ENCODE data around the gene PHACTR3.

- TF ChIP-seq SMC3 (IDR thresholded peaks at IDR 0.05): no peak
- TF ChIP-seq CTCF (IDR thresholded peaks at IDR 0.05): no peak
- TF ChIP-seq MAX (IDR thresholded peaks at IDR 0.05): no peak
Observed at GRCh38 chr20:59871096-59871495, 266.8 kb downstream of the PHACTR3 start.

All from A549 (cell line).